D721Med (cell line): Measurements from ENCODE around the gene CASKIN2.
"Not testable (repeated sequence)": the region's sequence is repeated elsewhere in the genome, so short reads cannot be mapped to it uniquely, and the experiment has no call there.

Experiments used
- DNase-seq: peaks from one replicate; pipeline ENCODE4 v3.0.0; 2011; ENCODE audit warnings: low spot score; ENCODE audit not compliant: insufficient read length
- FAIRE-seq: peaks from 2 replicates; lab custom pipeline; 2011; peaks lifted over from hg19 to GRCh38; lab: Jason Lieb, UNC
- CTCF ChIP-seq: IDR thresholded peaks from 2 replicates; pipeline ENCODE4 v1.5.1; 2012; ENCODE audit warnings: mild to moderate bottlenecking, control low read depth; ENCODE audit not compliant: insufficient read depth; ENCODE audit errors: missing control alignments

The CASKIN2 gene

GRCh38 chr17:75459246-75459589 is 56.1 kb downstream of the CASKIN2 start:
- no peak for DNase-seq
- TF ChIP-seq CTCF: no peak
- no peak for FAIRE-seq

GRCh38 chr17:75457047-75457654 is 58.2 kb downstream of the CASKIN2 start:
- DNase-seq (no peak), FAIRE-seq (no peak)
- TF ChIP-seq CTCF: no peak

- FAIRE-seq: no peak
- peak; percentile 63 for DNase-seq
- no peak for TF ChIP-seq CTCF
Observed at GRCh38 chr17:75456417-75457046, 58.8 kb downstream of the CASKIN2 start, which contains the start of gene TMEM94. TMEM94 (plus strand) TSS chr17:75456635; CDS start chr17:75471906, 15,271 bp downstream.

- TF ChIP-seq CTCF: no peak
- DNase-seq: no peak
- no peak for FAIRE-seq
Observed at GRCh38 chr17:75456039-75456416, 59.3 kb downstream of the CASKIN2 start.

- DNase-seq, FAIRE-seq: not testable (repeated sequence)
Observed at GRCh38 chr17:75454672-75455071, 60.7 kb downstream of the CASKIN2 start.

GRCh38 chr17:75454193-75454592 is 61.1 kb downstream of the CASKIN2 start:
- FAIRE-seq (no peak), DNase-seq (no peak)

GRCh38 chr17:75450270-75450669 is 65.1 kb downstream of the CASKIN2 start:
- TF ChIP-seq CTCF: no peak
- FAIRE-seq (no peak), DNase-seq (no peak)

More at GRCh38 chr17:75454193-75454592, 61.1 kb downstream of the CASKIN2 start:
- TF ChIP-seq CTCF: no peak
